Panc1 (cell line): Measurements from ENCODE around the gene IL4. TPM values are rescaled to one million over a fixed set of nuclear protein-coding genes. Genes with fewer than 3 reads are reported as not detected.

Source experiments
- ATAC-seq: fragments of 200-7000 bp; cut with Tn5 transposase; 2 replicates; pipeline ENCODE4 v1.9.1; 2020; ENCODE audit warnings: mild to moderate bottlenecking, moderate library complexity
- BruUV-seq: library from RNA; stranded (reverse); fragments of 400-500 nt; replicated peaks from 2 replicates; lab custom pipeline; 2021; lab: Mats Ljungman, UMichigan
- CTCF ChIA-PET: fragments of 300-600 bp; sonication (Branson Sonifier 250); formaldehyde crosslinking; loops from one replicate; lab custom pipeline; 2022; ENCODE audit warnings: antibody characterized with exemption; lab: Charles Lee
- POLR2A ChIA-PET: fragments of 300-600 bp; sonication (Branson Sonifier 250); formaldehyde crosslinking; loops from one replicate; lab custom pipeline; 2022; ENCODE audit warnings: antibody characterized with exemption; lab: Charles Lee
- DNase-seq: peaks from one replicate; pipeline ENCODE4 v3.0.0-alpha.2; 2010; ENCODE audit warnings: low read depth, low spot score
- H3K27ac ChIP-seq: 2 replicates; pipeline ENCODE4 v1.5.1; 2011; ENCODE audit warnings: mild to moderate bottlenecking, low read length, inconsistent platforms
- H3K27me3 ChIP-seq: fragments of 200-500 bp; sonication (Bioruptor generic); 2 replicates; pipeline ENCODE4 v1.6.0; 2014; ENCODE audit warnings: low read length, inconsistent platforms; ENCODE audit not compliant: control insufficient read depth, insufficient read depth
- H3K36me3 ChIP-seq: fragments of 200-500 bp; sonication (Bioruptor generic); 2 replicates; pipeline ENCODE4 v1.5.1; 2014; ENCODE audit warnings: inconsistent platforms, mild to moderate bottlenecking, low read length, moderate library complexity; ENCODE audit not compliant: control insufficient read depth, insufficient read depth
- H3K4me1 ChIP-seq: 2 replicates; pipeline ENCODE4 v1.5.1; 2011; ENCODE audit warnings: inconsistent platforms, mild to moderate bottlenecking, low read length, moderate library complexity; ENCODE audit not compliant: control insufficient read depth, insufficient read depth
- H3K4me3 ChIP-seq, 2 experiments: 2 replicates each; pipeline ENCODE4 v1.5.1; 2011 to 2012; ENCODE audit warnings: low read depth in 2 of 2, low read length in 2 of 2, mild to moderate bottlenecking in 2 of 2, inconsistent platforms in 1 of 2, moderate library complexity in 1 of 2
- H3K9me3 ChIP-seq: fragments of 200-500 bp; sonication (Bioruptor generic); 2 replicates; pipeline ENCODE4 v1.5.1; 2014; ENCODE audit warnings: low read depth, mild to moderate bottlenecking, inconsistent platforms, low read length, moderate library complexity; ENCODE audit not compliant: control insufficient read depth, insufficient read depth
- CTCF ChIP-seq: fragments of 450-650 bp; IDR thresholded peaks from 2 replicates; pipeline ENCODE4 v1.5.1; 2017; ENCODE audit warnings: mild to moderate bottlenecking
- POLR2AphosphoS5 ChIP-seq: IDR thresholded peaks from 2 replicates; pipeline ENCODE4 v1.6.1; 2012; ENCODE audit warnings: mild to moderate bottlenecking, low read depth, low read length, moderate library complexity
- SIN3A ChIP-seq: IDR thresholded peaks from 2 replicates; pipeline ENCODE4 v1.6.1; 2012; ENCODE audit warnings: low read depth, mild to moderate bottlenecking, low read length, moderate library complexity, borderline replicate concordance; ENCODE audit not compliant: insufficient read depth
- TCF7L2 ChIP-seq: IDR thresholded peaks from 2 replicates; pipeline ENCODE4 v1.6.1; 2011; ENCODE audit warnings: mild to moderate bottlenecking, low read depth, low read length, inconsistent platforms
- in situ Hi-C: cut with HindIII; loops from 2 replicates; pipeline ENCODE4 v1.10.0; 2016; ENCODE audit warnings: low sequenced_read_pairs, low pct_unique_long_range_greater_than_20kb
- intact Hi-C: fragments of 100-400 bp; cut with micrococcal nuclease; formaldehyde crosslinking; loops from one replicate; pipeline ENCODE4 v1.10.0; 2022; ENCODE audit not compliant: unreplicated experiment
- total RNA-seq: library from RNA; stranded (reverse); gene quantifications from one replicate; pipeline ENCODE4 v1.2.1, GENCODE V29; 2021; ENCODE audit not compliant: unreplicated experiment
- TF ChIP-seq, protein P1 (sequence below), 2 experiments: IDR thresholded peaks; 2 replicates each; pipeline ENCODE4 v1.6.1; 2011 to 2012; ENCODE audit warnings: low read depth in 2 of 2, control low read depth in 1 of 2, low read length in 1 of 2, mild to moderate bottlenecking in 1 of 2, moderate library complexity in 1 of 2; ENCODE audit not compliant: insufficient read depth in 1 of 2

Gene IL4
- total RNA-seq, 1 experiment from 2014 or later, result not detected

- Histone ChIP-seq H3K4me1 (no peaks in the 10 kb centered on the region), H3K4me3 (no peak overlapping the region), H3K36me3 (no peaks in the 10 kb centered on the region), H3K27me3 (no peaks in the 10 kb centered on the region), H3K9me3 (no peaks in the 10 kb centered on the region), H3K27ac (no peak overlapping the region)
- in situ Hi-C loops, result no loop called here
- DNase-seq (no peak), ATAC-seq (no peak)
- intact Hi-C loops, result no loop called here
- TF ChIP-seq POLR2AphosphoS5, result no peak
- TF ChIP-seq, protein P1, sequence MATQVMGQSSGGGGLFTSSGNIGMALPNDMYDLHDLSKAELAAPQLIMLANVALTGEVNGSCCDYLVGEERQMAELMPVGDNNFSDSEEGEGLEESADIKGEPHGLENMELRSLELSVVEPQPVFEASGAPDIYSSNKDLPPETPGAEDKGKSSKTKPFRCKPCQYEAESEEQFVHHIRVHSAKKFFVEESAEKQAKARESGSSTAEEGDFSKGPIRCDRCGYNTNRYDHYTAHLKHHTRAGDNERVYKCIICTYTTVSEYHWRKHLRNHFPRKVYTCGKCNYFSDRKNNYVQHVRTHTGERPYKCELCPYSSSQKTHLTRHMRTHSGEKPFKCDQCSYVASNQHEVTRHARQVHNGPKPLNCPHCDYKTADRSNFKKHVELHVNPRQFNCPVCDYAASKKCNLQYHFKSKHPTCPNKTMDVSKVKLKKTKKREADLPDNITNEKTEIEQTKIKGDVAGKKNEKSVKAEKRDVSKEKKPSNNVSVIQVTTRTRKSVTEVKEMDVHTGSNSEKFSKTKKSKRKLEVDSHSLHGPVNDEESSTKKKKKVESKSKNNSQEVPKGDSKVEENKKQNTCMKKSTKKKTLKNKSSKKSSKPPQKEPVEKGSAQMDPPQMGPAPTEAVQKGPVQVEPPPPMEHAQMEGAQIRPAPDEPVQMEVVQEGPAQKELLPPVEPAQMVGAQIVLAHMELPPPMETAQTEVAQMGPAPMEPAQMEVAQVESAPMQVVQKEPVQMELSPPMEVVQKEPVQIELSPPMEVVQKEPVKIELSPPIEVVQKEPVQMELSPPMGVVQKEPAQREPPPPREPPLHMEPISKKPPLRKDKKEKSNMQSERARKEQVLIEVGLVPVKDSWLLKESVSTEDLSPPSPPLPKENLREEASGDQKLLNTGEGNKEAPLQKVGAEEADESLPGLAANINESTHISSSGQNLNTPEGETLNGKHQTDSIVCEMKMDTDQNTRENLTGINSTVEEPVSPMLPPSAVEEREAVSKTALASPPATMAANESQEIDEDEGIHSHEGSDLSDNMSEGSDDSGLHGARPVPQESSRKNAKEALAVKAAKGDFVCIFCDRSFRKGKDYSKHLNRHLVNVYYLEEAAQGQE (IDR thresholded peaks at IDR 0.05; ENCODE audit: insufficient read depth in 1 of 2, low read depth in 2 of 2, low read length in 1 of 2), result no peak
- TF ChIP-seq SIN3A, result no peak
- no peak for TF ChIP-seq CTCF
- TF ChIP-seq TCF7L2, result no peak
- ChIA-PET CTCF (no interaction called here), POLR2A (no interaction called here)
- no TSS peak for BruUV-seq
Measured at GRCh38 chr5:132668706-132669454, 4.9 kb upstream of the IL4 start.

DNA sequence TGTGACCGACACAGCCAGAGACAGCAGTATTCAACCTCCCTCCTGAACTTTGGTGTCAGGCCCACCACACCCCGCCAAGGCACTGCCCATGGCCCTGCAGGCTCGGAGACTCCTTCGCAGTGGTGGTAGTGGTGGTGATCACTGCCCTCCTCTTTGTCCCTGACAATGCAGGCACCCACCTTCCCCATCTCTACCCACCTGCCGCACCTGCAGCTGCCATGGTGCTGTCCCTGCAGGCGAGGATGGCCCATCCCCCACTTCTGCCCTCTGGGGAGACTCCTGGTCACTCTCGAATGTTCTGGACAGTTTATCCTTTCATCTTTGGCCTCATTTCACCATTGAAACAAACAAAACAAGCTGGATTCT lies 4.4 kb upstream of the IL4 start:
- Histone ChIP-seq H3K4me1 (peaks cover 5% of the 10 kb centered on the region), H3K36me3 (no peaks in the 10 kb centered on the region), H3K27ac (no peak overlapping the region), H3K9me3 (no peaks in the 10 kb centered on the region), H3K4me3 (no peak overlapping the region), H3K27me3 (no peaks in the 10 kb centered on the region)
- CTCF ChIA-PET, result no interaction called here
- in situ Hi-C loops (no loop called here), intact Hi-C loops (no loop called here)
- DNase-seq (no peak), ATAC-seq (no peak)
- POLR2A ChIA-PET, result interaction anchor here (0.5 kb wide), 1 partner anchor 121 kb away, joined by 6 read pairs; no protein-coding TSS in a partner anchor
- BruUV-seq, result no TSS peak
- TF ChIP-seq CTCF (no peak), SIN3A (no peak), TCF7L2 (no peak), POLR2AphosphoS5 (no peak)
- TF ChIP-seq, protein P1 (IDR thresholded peaks at IDR 0.05; ENCODE audit: insufficient read depth in 1 of 2, low read depth in 2 of 2, low read length in 1 of 2), result no peak
